ENCODE results near the gene RFTN1.
A peak's percentile ranks its signal among the peaks of the same experiment; 100 is the strongest.

RFTN1 gene

GRCh38 chr3:16289144-16289889, 224.2 kb downstream of the RFTN1 start:
- intact Hi-C loops (cut with DNase I; ENCODE audit: low total_unique reads): loop anchor here (5.0 kb wide), 1 partner anchor 263 kb away; no protein-coding TSS in a partner anchor
- DNase-seq: no peak
- H3K36me3 ChIP-seq: peaks cover 0 to 16% (median under 1%) of the 10 kb centered on the region in 3 donors
- TF ChIP-seq CTCF (IDR thresholded peaks at IDR 0.05): no peak
- peak overlapping the region in 1 of 2 donors; percentile 28 for H3K27ac ChIP-seq
- H3K4me1 ChIP-seq: peaks cover 0 to 21% (median 7%) of the 10 kb centered on the region in 4 donors
- H3K4me3 ChIP-seq: no peak overlapping the region
- H3K9me3 ChIP-seq: no peaks in the 10 kb centered on the region
- H3K27me3 ChIP-seq: no peaks in the 10 kb centered on the region

- no peak for TF ChIP-seq CTCF (IDR thresholded peaks at IDR 0.05)
- no peak for DNase-seq
- no peaks in the 10 kb centered on the region for H3K9me3 ChIP-seq
- H3K27ac ChIP-seq: peak overlapping the region in 1 of 2 donors; percentile 53
- no peak overlapping the region for H3K4me3 ChIP-seq
- intact Hi-C loops (cut with DNase I; ENCODE audit: low total_unique reads): loop anchor here (5.0 kb wide), 1 partner anchor 264 kb away; no protein-coding TSS in a partner anchor
- H3K36me3 ChIP-seq: peaks cover 0 to 22% (median 0%) of the 10 kb centered on the region in 3 donors
- H3K27me3 ChIP-seq: no peaks in the 10 kb centered on the region
- peaks cover 0 to 21% (median 7%) of the 10 kb centered on the region in 4 donors for H3K4me1 ChIP-seq
Observed at GRCh38 chr3:16288664-16289063, 224.8 kb downstream of the RFTN1 start.

GRCh38 chr3:16286751-16287543, 226.6 kb downstream of the RFTN1 start:
- TF ChIP-seq CTCF (IDR thresholded peaks at IDR 0.05): no peak
- Histone ChIP-seq H3K36me3 (peaks cover 0 to 27% (median 0%) of the 10 kb centered on the region in 3 donors), H3K4me1 (peaks cover 0 to 21% (median 7%) of the 10 kb centered on the region in 4 donors), H3K4me3 (no peak overlapping the region), H3K9me3 (no peaks in the 10 kb centered on the region), H3K27ac (no peak overlapping the region), H3K27me3 (no peaks in the 10 kb centered on the region)
- intact Hi-C loops (cut with DNase I; ENCODE audit: low total_unique reads): loop anchor here (5.0 kb wide), 1 partner anchor 265 kb away; no protein-coding TSS in a partner anchor
- no peak for DNase-seq

- intact Hi-C loops (cut with DNase I; ENCODE audit: low total_unique reads): loop anchor here (5.0 kb wide), 1 partner anchor 266 kb away; no protein-coding TSS in a partner anchor
- no peak for DNase-seq
- H3K36me3 ChIP-seq: peaks cover 0 to 27% (median 0%) of the 10 kb centered on the region in 3 donors
- no peaks in the 10 kb centered on the region for H3K9me3 ChIP-seq
- peaks cover 0 to 21% (median 7%) of the 10 kb centered on the region in 4 donors for H3K4me1 ChIP-seq
- no peak overlapping the region for H3K4me3 ChIP-seq
- no peak for TF ChIP-seq CTCF (IDR thresholded peaks at IDR 0.05)
- no peak overlapping the region for H3K27ac ChIP-seq
- no peaks in the 10 kb centered on the region for H3K27me3 ChIP-seq
Observed at GRCh38 chr3:16286161-16286560, 227.3 kb downstream of the RFTN1 start.

GRCh38 chr3:16284633-16285032, 228.9 kb downstream of the RFTN1 start:
- H3K27me3 ChIP-seq: no peaks in the 10 kb centered on the region
- H3K9me3 ChIP-seq: no peaks in the 10 kb centered on the region
- no peak overlapping the region for H3K27ac ChIP-seq
- TF ChIP-seq CTCF (IDR thresholded peaks at IDR 0.05): no peak
- peaks cover 0 to 15% (median 6%) of the 10 kb centered on the region in 4 donors for H3K4me1 ChIP-seq
- DNase-seq: no peak
- intact Hi-C loops (cut with DNase I; ENCODE audit: low total_unique reads): loop anchor here (5.0 kb wide), 1 partner anchor 268 kb away; no protein-coding TSS in a partner anchor
- no peak overlapping the region for H3K4me3 ChIP-seq
- peaks cover 0 to 27% (median 0%) of the 10 kb centered on the region in 3 donors for H3K36me3 ChIP-seq

Measured in tibial artery (tissue), 4 donors.